ENCODE data around the gene WDR7.

GRCh38 chr18:56770097-56770496, 118.9 kb downstream of the WDR7 start:
- TF ChIP-seq, protein P1, sequence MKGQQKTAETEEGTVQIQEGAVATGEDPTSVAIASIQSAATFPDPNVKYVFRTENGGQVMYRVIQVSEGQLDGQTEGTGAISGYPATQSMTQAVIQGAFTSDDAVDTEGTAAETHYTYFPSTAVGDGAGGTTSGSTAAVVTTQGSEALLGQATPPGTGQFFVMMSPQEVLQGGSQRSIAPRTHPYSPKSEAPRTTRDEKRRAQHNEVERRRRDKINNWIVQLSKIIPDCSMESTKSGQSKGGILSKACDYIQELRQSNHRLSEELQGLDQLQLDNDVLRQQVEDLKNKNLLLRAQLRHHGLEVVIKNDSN (IDR thresholded peaks at IDR 0.05) = no peak
- TF ChIP-seq FOXM1 (IDR thresholded peaks at IDR 0.05; ENCODE audit: borderline replicate concordance, low read depth) (no peak), CEBPB (IDR thresholded peaks at IDR 0.05) (no peak), REST (IDR thresholded peaks at IDR 0.05; ENCODE audit: low read depth) (no peak), EP300 (IDR thresholded peaks at IDR 0.05; ENCODE audit: borderline replicate concordance) (no peak)
